NK-92 (cell line): Measurements from ENCODE around the gene CCNC.
"Not testable (repeated sequence)": the region's sequence is repeated elsewhere in the genome, so short reads cannot be mapped to it uniquely, and the experiment has no call there.

Source experiments
- DNase-seq: peaks from one replicate; lab custom pipeline; 2025; ENCODE audit not compliant: unreplicated experiment; lab: John Stamatoyannopoulos, UW

The CCNC gene

GRCh38 chr6:99603421-99604165 lies 35.1 kb upstream of the CCNC start:
- no peak for DNase-seq

GRCh38 chr6:99602520-99603420 lies 34.3 kb upstream of the CCNC start:
- DNase-seq: no peak

GRCh38 chr6:99594696-99595095 lies 26.2 kb upstream of the CCNC start:
- DNase-seq: not testable (repeated sequence)

GRCh38 chr6:99592900-99593299 lies 24.4 kb upstream of the CCNC start:
- DNase-seq: no peak

GRCh38 chr6:99591673-99592364 lies 23.4 kb upstream of the CCNC start:
- DNase-seq: no peak

GRCh38 chr6:99590728-99591672 lies 22.5 kb upstream of the CCNC start:
- DNase-seq: no peak

GRCh38 chr6:99589907-99590493 lies 21.5 kb upstream of the CCNC start:
- no peak for DNase-seq

- no peak for DNase-seq
Observed at GRCh38 chr6:99589290-99589672, 20.8 kb upstream of the CCNC start.

GRCh38 chr6:99588618-99589289 lies 20.3 kb upstream of the CCNC start:
- DNase-seq: no peak

GRCh38 chr6:99587792-99588191 lies 19.3 kb upstream of the CCNC start:
- no peak for DNase-seq

GRCh38 chr6:99579781-99580180 lies 11.3 kb upstream of the CCNC start:
- no peak for DNase-seq

- no peak for DNase-seq
Observed at GRCh38 chr6:99575544-99576227, 7.2 kb upstream of the CCNC start.

GRCh38 chr6:99573980-99574617 lies 5.6 kb upstream of the CCNC start:
- DNase-seq: no peak

GRCh38 chr6:99563056-99563723 lies 5.3 kb downstream of the CCNC start:
- no peak for DNase-seq

- no peak for DNase-seq
Observed at GRCh38 chr6:99560668-99561067, 7.8 kb downstream of the CCNC start.

- DNase-seq: no peak
Observed at GRCh38 chr6:99559057-99559456, 9.4 kb downstream of the CCNC start.

- DNase-seq: no peak
Observed at GRCh38 chr6:99553888-99554287, 14.6 kb downstream of the CCNC start.
